ENCODE data around the gene PCDHB15. TPM values are rescaled to one million over a fixed set of nuclear protein-coding genes. Genes with fewer than 3 reads are reported as not detected.
"Not testable (repeated sequence)": the region's sequence is repeated elsewhere in the genome, so short reads cannot be mapped to it uniquely, and the experiment has no call there.

The PCDHB15 gene
- total and polyA plus RNA-seq, 7 donors, result 0.23 to 7.3 (median 4.1) TPM; not detected in 1

DNA sequence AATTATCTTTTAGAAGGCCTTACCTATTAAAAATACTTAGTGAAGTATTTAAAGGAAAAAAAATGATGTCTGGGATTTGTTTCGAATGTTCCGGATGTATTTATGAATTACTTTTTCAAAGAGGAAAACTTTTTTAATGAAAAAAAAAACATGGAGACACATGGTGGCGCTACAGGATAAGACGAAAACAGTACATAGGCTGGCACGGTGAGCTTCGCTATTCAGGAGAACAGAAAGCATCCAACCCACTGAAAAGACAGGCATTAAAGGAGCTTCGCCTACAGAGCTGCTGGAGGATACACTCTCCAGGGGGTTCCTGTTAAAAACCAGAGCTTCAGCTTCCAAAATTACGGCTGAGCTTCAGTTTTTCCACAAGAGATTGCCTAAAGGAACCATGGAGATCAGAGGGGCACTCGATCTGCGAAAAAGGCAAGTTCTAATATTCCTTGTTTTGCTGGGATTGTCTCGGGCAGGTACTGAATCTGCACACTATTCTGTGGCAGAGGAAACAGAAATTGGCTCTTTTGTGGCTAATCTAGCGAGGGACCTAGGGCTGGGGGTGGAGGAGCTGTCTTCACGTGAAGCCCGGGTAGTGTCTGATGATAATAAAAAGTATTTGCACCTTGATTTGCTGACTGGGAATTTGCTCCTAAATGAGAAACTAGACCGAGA, 21.9 kb upstream of the PCDHB15 start, which contains the start of gene PCDHB14:
PCDHB14 (plus strand) TSS at position 232 of the 672 bp plus-strand sequence; CDS start at position 395, 163 bp downstream.
- peak within 1 kb of the TSS; percentile 11 to 34 (median 24) for H3K4me3 ChIP-seq
- TF ChIP-seq, protein P1, sequence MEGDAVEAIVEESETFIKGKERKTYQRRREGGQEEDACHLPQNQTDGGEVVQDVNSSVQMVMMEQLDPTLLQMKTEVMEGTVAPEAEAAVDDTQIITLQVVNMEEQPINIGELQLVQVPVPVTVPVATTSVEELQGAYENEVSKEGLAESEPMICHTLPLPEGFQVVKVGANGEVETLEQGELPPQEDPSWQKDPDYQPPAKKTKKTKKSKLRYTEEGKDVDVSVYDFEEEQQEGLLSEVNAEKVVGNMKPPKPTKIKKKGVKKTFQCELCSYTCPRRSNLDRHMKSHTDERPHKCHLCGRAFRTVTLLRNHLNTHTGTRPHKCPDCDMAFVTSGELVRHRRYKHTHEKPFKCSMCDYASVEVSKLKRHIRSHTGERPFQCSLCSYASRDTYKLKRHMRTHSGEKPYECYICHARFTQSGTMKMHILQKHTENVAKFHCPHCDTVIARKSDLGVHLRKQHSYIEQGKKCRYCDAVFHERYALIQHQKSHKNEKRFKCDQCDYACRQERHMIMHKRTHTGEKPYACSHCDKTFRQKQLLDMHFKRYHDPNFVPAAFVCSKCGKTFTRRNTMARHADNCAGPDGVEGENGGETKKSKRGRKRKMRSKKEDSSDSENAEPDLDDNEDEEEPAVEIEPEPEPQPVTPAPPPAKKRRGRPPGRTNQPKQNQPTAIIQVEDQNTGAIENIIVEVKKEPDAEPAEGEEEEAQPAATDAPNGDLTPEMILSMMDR (IDR thresholded peaks at IDR 0.05), result no peak
- no peak for TF ChIP-seq POLR2A (IDR thresholded peaks at IDR 0.05)
- no peak for TF ChIP-seq EP300 (IDR thresholded peaks at IDR 0.05)
- TF ChIP-seq POLR2AphosphoS5 (IDR thresholded peaks at IDR 0.05), result no peak
- WGBS, 2 donors, result 28 to 40% methylated on average over 15 of the region's 15 CpGs
- intact Hi-C loops (cut with DNase I), result loop anchor here (5.0 kb wide), 1 partner anchor 339 kb away; no protein-coding TSS in a partner anchor
- H3K36me3 ChIP-seq, result peaks cover 0 to 6% (median 0%) of the 10 kb centered on the region in 4 donors
- H3K27me3 ChIP-seq, result no peaks in the 10 kb centered on the region
- H3K4me1 ChIP-seq, result peaks cover 0 to 3% (median 0%) of the 10 kb centered on the region in 4 donors
- H3K27ac ChIP-seq, result no peak within 1 kb of the TSS
- H3K9me3 ChIP-seq, result peaks cover 19 to 61% (median 42%) of the 10 kb centered on the region in 4 donors
- DNase-seq, result no peak

DNA sequence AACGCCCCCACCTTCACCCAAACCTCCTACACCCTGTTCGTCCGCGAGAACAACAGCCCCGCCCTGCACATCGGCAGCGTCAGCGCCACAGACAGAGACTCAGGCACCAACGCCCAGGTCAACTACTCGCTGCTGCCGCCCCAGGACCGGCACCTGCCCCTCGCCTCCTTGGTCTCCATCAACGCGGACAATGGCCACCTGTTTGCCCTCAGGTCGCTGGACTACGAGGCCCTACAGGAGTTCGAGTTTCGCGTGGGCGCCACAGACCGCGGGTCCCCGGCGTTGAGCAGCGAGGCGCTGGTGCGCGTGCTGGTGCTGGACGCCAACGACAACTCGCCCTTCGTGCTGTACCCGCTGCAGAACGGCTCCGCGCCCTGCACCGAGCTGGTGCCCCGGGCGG, 20.4 kb upstream of the PCDHB15 start:
- intact Hi-C loops (cut with DNase I), result loop anchor here (5.0 kb wide), 1 partner anchor 337 kb away; no protein-coding TSS in a partner anchor

DNA sequence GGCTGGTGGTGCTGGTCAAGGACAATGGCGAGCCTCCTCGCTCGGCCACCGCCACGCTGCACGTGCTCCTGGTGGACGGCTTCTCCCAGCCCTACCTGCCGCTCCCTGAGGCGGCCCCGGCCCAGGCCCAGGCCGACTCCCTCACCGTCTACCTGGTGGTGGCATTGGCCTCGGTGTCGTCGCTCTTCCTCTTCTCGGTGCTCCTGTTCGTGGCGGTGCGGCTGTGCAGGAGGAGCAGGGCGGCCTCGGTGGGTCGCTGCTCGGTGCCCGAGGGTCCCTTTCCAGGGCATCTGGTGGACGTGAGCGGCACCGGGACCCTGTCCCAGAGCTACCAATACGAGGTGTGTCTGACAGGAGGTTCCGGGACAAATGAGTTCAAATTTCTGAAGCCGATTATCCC, 19.8 kb upstream of the PCDHB15 start:
- DNase-seq; H3K4me3 ChIP-seq; intact Hi-C loops (cut with DNase I); H3K27ac ChIP-seq; H3K27me3 ChIP-seq; H3K36me3 ChIP-seq; H3K4me1 ChIP-seq: not testable (repeated sequence)
- 36 to 66% methylated on average over 25 to 30 of the region's 30 CpGs for WGBS, 2 donors
- H3K9me3 ChIP-seq, result peaks cover 13 to 59% (median 38%) of the 10 kb centered on the region in 4 donors

More for the DNA sequence above, 20.4 kb upstream of the PCDHB15 start:
- not testable (repeated sequence) for DNase-seq, H3K36me3 ChIP-seq, H3K4me1 ChIP-seq, H3K4me3 ChIP-seq, H3K27ac ChIP-seq, H3K27me3 ChIP-seq
- WGBS, 2 donors, result 33 to 66% methylated on average over 35 of the region's 40 CpGs
- peaks cover 13 to 57% (median 38%) of the 10 kb centered on the region in 4 donors for H3K9me3 ChIP-seq

DNA sequence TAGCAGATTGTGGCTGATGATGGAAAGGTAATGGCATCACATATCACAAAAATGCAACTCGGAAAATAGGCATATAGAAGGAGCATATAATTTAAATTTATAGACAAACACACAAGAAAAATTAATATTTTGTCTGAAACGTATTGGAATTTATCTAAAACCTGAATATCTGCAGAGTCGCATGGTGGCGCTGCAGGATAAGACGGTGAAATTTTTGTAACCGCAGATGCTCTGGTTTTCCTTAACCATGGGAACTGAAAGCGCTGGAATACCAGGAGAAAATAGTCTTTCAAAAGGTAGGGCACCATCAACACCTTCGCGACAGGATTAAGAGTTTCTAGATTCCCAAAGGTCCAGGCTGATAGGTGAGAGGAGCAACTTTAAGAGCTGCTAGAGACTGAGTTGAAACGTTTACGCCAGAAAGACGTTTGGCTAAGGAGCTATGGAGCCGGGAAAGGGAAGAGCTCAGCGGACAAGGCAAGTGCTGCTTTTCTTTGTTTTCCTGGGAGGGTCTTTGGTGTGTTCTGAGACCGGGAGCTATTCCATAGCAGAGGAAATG, 11.0 kb upstream of the PCDHB15 start:
- peaks cover 0 to 4% (median 0%) of the 10 kb centered on the region in 3 donors for H3K27me3 ChIP-seq
- 9 to 30% methylated on average over 15 of the region's 15 CpGs for WGBS, 2 donors
- peaks cover 22 to 75% (median 50%) of the 10 kb centered on the region in 4 donors for H3K9me3 ChIP-seq

DNA sequence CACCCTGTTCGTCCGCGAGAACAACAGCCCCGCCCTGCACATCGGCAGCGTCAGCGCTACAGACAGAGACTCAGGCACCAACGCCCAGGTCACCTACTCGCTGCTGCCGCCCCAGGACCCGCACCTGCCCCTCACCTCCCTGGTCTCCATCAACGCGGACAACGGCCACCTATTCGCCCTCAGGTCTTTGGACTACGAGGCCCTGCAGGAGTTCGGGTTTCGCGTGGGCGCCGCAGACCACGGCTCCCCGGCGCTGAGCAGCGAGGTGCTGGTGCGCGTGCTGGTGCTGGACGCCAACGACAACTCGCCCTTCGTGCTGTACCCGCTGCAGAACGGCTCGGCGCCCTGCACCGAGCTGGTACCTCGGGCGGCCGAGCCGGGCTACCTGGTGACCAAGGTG, 9.3 kb upstream of the PCDHB15 start:
- H3K27ac ChIP-seq; H3K4me3 ChIP-seq; H3K36me3 ChIP-seq; intact Hi-C loops (cut with DNase I); H3K4me1 ChIP-seq; H3K27me3 ChIP-seq; DNase-seq: not testable (repeated sequence)
- 39 to 63% methylated on average over 40 of the region's 40 CpGs for WGBS, 2 donors
- H3K9me3 ChIP-seq, result peaks cover 31 to 86% (median 60%) of the 10 kb centered on the region in 4 donors

More for the DNA sequence above, 11.0 kb upstream of the PCDHB15 start:
- H3K27ac ChIP-seq, result no peak overlapping the region
- peak overlapping the region in 3 of 4 donors; percentile 6 to 28 (median 22) for H3K4me3 ChIP-seq
- H3K4me1 ChIP-seq, result no peaks in the 10 kb centered on the region
- H3K36me3 ChIP-seq, result no peaks in the 10 kb centered on the region
- TF ChIP-seq POLR2A (IDR thresholded peaks at IDR 0.05) (no peak), EP300 (IDR thresholded peaks at IDR 0.05) (no peak), POLR2AphosphoS5 (IDR thresholded peaks at IDR 0.05) (no peak)
- TF ChIP-seq, protein P1 (IDR thresholded peaks at IDR 0.05), result no peak
- intact Hi-C loops (cut with DNase I), result no loop called here
- no peak for DNase-seq

DNA sequence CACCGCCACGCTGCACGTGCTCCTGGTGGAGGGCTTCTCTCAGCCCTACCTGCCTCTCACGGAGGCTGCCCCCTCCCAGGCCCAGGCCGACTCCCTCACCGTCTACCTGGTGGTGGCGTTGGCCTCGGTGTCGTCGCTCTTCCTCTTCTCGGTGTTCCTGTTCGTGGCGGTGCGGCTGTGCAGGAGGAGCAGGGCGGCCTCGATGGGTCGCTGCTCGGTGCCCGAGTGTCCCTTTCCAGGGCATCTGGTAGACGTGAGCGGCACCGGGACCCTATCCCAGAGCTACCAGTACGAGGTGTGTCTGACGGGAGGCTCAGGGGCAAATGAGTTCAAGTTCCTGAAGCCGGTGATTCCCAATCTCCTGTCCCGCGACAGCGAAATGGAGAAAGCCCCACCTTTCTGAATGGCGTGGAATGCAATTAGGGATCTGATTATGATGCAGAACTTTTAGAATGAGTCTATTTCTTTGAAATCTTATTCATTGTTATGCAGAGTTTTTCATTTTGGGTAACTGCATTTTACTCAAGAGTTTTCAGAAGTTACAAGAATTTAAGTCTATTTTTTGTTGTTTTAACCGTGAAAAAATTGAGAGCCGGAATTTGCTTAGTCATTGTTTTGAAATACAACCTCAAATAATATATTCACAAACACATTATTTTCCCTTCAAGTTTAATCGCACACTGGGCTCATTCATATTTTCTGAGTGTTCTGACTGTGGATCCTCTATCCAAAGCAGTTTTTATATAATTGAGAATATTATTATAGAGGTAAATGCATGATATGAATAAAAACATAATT, 8.5 kb upstream of the PCDHB15 start:
- intact Hi-C loops (cut with DNase I), result no loop called here

More for the DNA sequence above, 8.5 kb upstream of the PCDHB15 start:
- Histone ChIP-seq H3K36me3 (no peaks in the 10 kb centered on the region), H3K27me3 (peaks cover 0 to 12% (median 0%) of the 10 kb centered on the region in 3 donors), H3K9me3 (peaks cover 35 to 92% (median 60%) of the 10 kb centered on the region in 4 donors), H3K4me1 (no peaks in the 10 kb centered on the region), H3K4me3 (no peak overlapping the region), H3K27ac (no peak overlapping the region)
- WGBS, 2 donors, result 27 to 50% methylated on average over 32 of the region's 32 CpGs
- DNase-seq, result no peak
- TF ChIP-seq POLR2A (IDR thresholded peaks at IDR 0.05) (no peak), POLR2AphosphoS5 (IDR thresholded peaks at IDR 0.05) (no peak), EP300 (IDR thresholded peaks at IDR 0.05) (no peak)

Measured in sigmoid colon (tissue), 7 donors.